NT2/D1 (cell line): ENCODE results near the gene NAPSA.
"Not testable (repeated sequence)": the region's sequence is repeated elsewhere in the genome, so short reads cannot be mapped to it uniquely, and the experiment has no call there.

Source experiments
- DNase-seq: peaks from one replicate; pipeline ENCODE4 v3.0.0-alpha.2; 2011; ENCODE audit warnings: low read depth, low spot score
- H3K27me3 ChIP-seq: 2 replicates; pipeline ENCODE4 v1.6.0; 2011; ENCODE audit warnings: mild to moderate bottlenecking; ENCODE audit not compliant: insufficient read length, insufficient read depth
- H3K36me3 ChIP-seq: 2 replicates; pipeline ENCODE4 v1.6.1; 2011; ENCODE audit warnings: mild to moderate bottlenecking, low read length, mixed read lengths; ENCODE audit not compliant: insufficient read depth, insufficient read length
- H3K4me1 ChIP-seq: 2 replicates; pipeline ENCODE4 v1.5.1; 2011; ENCODE audit not compliant: insufficient read depth, insufficient read length
- H3K4me3 ChIP-seq: 2 replicates; pipeline ENCODE4 v1.5.1; 2011; ENCODE audit warnings: low read depth; ENCODE audit not compliant: insufficient read length
- H3K9ac ChIP-seq: 2 replicates; pipeline ENCODE4 v1.6.0; 2011; ENCODE audit warnings: low read depth; ENCODE audit not compliant: insufficient read length
- H3K9me3 ChIP-seq: 2 replicates; pipeline ENCODE4 v1.5.1; 2011; ENCODE audit warnings: mild to moderate bottlenecking, low read length; ENCODE audit not compliant: insufficient read depth
- SUZ12 ChIP-seq: IDR thresholded peaks from 2 replicates; pipeline ENCODE4 v1.6.1; 2011; ENCODE audit not compliant: insufficient read length, insufficient read depth; ENCODE audit errors: extremely low read depth
- YY1 ChIP-seq: IDR thresholded peaks from 2 replicates; pipeline ENCODE4 v1.6.1; 2011; ENCODE audit not compliant: insufficient read length, insufficient read depth
- ZNF274 ChIP-seq: IDR thresholded peaks from 2 replicates; pipeline ENCODE4 v1.6.1; 2011; ENCODE audit warnings: mild to moderate bottlenecking, low read depth, low read length

NAPSA gene

GRCh38 chr19:50357178-50358100 lies 8.0 kb downstream of the NAPSA start:
- TF ChIP-seq ZNF274 = no peak
- no peak for TF ChIP-seq YY1
- TF ChIP-seq SUZ12 = no peak
- Histone ChIP-seq H3K36me3 (no peaks in the 10 kb centered on the region), H3K4me1 (no peaks in the 10 kb centered on the region), H3K9me3 (no peaks in the 10 kb centered on the region; the same call in 1 of the 2 replicates), H3K4me3 (no peak overlapping the region), H3K27me3 (no peaks in the 10 kb centered on the region), H3K9ac (peak overlapping the region; percentile 10)
- no peak for DNase-seq

DNA sequence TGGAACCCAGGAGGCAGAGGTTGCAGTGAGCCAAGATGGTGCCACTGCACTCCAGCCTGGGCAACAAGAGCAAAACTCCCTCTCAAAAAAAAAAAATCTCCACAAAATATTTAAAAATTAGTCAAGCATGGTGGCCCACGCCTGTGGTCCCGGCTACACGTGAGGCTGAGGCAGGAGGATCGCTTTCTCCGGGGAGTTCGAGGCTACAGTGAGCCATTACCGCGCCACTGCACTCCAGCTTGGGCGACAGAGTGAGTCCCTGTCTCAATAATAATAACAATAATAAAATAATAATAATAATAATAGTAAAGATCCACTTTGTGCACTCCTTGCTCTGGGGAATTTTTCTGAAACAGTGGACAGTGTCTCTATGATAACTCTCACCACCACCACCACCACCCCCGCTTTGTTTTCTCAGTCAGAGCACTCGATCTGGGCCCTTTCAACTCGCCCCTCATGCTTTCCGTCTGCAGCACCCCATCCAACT lies 8.7 kb downstream of the NAPSA start:
- H3K9me3 ChIP-seq = no peaks in the 10 kb centered on the region; the same call in 1 of the 2 replicates
- H3K27me3 ChIP-seq = no peaks in the 10 kb centered on the region
- no peaks in the 10 kb centered on the region for H3K36me3 ChIP-seq
- no peaks in the 10 kb centered on the region for H3K4me1 ChIP-seq
- TF ChIP-seq ZNF274 (no peak), YY1 (no peak), SUZ12 (no peak)
- H3K4me3 ChIP-seq = no peak overlapping the region
- H3K9ac ChIP-seq = no peak overlapping the region
- no peak for DNase-seq

GRCh38 chr19:50353487-50353880 lies 12.0 kb downstream of the NAPSA start:
- H3K9ac ChIP-seq, H3K4me1 ChIP-seq, H3K27me3 ChIP-seq, H3K9me3 ChIP-seq, DNase-seq, H3K4me3 ChIP-seq, H3K36me3 ChIP-seq: not testable (repeated sequence)

DNA sequence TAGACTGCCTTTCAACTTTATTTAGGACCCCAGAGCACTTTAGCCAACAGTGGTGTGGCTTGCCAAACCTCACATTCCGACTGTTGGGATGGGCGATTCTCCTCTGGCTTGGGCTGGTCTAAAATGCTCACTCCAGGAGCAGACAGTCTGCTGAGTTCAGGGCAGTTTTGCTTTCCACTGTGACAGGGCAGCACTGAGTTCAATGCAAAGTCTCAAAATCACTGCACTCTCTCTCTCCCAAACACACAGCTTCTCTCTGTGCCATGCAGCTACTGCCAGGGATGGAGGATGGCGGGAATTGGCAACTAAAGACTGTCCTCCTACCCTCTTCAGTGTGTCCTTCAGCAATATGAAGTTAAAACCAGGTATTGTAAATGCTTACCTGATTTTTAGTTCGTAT lies 13.2 kb downstream of the NAPSA start:
- no peak for DNase-seq
- no peaks in the 10 kb centered on the region for H3K27me3 ChIP-seq
- H3K9ac ChIP-seq = no peak overlapping the region
- no peaks in the 10 kb centered on the region for H3K36me3 ChIP-seq
- H3K4me1 ChIP-seq = no peaks in the 10 kb centered on the region
- H3K4me3 ChIP-seq = no peak overlapping the region
- TF ChIP-seq SUZ12 (no peak), YY1 (no peak), ZNF274 (no peak)
- no peaks in the 10 kb centered on the region for H3K9me3 ChIP-seq

- Histone ChIP-seq H3K36me3 (no peaks in the 10 kb centered on the region), H3K9ac (no peak overlapping the region), H3K9me3 (peaks cover 6% of the 10 kb centered on the region; the same call in 1 of the 2 replicates), H3K27me3 (no peaks in the 10 kb centered on the region), H3K4me1 (no peaks in the 10 kb centered on the region), H3K4me3 (no peak overlapping the region)
- DNase-seq = no peak
- TF ChIP-seq SUZ12 (no peak), ZNF274 (no peak), YY1 (no peak)
Observed at GRCh38 chr19:50349277-50350057, 16.0 kb downstream of the NAPSA start.

DNA sequence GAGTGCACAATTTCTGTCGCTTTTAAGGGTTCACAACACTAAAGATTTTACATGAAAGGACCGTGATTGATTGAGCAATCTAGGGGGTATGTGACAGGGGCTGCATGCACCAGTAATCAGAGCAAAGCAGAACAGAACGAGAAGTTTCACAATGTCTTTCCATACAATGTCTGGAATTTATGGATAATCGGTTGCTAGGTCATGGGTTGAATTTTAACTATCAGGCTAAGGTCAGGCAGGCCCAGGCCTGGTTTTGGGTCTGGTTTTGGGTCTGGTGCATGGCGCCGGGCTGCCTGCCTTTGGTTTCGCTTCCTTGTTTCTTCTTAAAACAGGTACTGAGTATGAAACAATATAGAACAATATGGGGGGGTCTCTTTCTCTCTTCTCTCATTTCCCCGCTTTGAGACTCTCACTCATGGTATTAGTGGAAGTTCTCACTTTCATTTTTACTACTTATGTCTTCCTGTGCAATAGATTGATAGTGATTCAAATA lies 18.3 kb downstream of the NAPSA start:
- DNase-seq, H3K4me1 ChIP-seq, H3K9me3 ChIP-seq, H3K4me3 ChIP-seq, H3K27me3 ChIP-seq, H3K36me3 ChIP-seq, H3K9ac ChIP-seq: not testable (repeated sequence)

DNA sequence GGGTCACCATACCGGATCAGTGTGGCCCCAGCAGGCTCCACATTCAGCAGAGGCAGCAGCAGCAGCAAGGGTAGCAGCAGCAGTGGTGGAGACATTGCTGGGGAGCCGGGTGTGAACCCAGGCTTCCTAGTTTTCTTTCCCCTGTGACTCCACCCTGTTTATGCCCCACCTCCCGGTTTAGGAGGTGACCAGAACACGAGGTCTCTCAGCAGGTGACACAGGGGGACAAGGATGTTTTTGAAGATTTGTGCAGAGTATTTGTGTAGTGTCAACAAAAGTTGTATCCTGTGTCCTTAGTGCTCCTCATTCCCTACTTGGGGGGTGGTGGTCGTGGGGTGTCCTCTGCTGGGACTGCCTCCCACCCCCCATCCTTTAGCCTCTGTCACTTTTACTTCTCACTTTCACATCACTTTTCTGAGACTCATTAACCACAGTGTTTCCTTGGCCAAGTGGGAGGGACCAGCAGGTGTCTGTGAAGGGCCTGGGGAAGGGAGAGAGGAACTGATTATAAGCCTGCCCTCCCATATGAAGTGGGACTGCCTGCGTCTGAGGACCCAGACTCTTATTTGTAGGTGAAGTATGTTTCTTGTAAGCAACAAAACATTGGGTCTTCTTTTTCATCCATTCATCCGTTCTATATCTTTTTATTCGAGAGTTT lies 20.6 kb downstream of the NAPSA start:
- Histone ChIP-seq H3K4me3 (no peak overlapping the region), H3K27me3 (no peaks in the 10 kb centered on the region), H3K36me3 (peaks cover 3% of the 10 kb centered on the region), H3K9ac (no peak overlapping the region), H3K4me1 (peaks cover 2% of the 10 kb centered on the region), H3K9me3 (peaks cover 8% of the 10 kb centered on the region; the same call in 1 of the 2 replicates)
- DNase-seq = no peak
- no peak for TF ChIP-seq YY1
